ENCODE results near the gene KAZN.
A peak's percentile ranks its signal among the peaks of the same experiment; 100 is the strongest.

Gene KAZN

GRCh38 chr1:14591600-14591999, 6.9 kb upstream of the KAZN start:
- Histone ChIP-seq H3K4me2 (ENCODE audit: low read length) (no peak overlapping the region), H3K36me3 (ENCODE audit: insufficient read depth, low read length) (no peaks in the 10 kb centered on the region), H3K9ac (ENCODE audit: low read depth, low read length) (no peak overlapping the region), H3K4me1 (ENCODE audit: control insufficient read depth, insufficient read depth, low read length) (no peaks in the 10 kb centered on the region), H3K27me3 (ENCODE audit: control insufficient read depth, insufficient read depth, low read length) (peaks cover 2% of the 10 kb centered on the region), H3K4me3 (ENCODE audit: low read length) (no peak overlapping the region), H3K9me3 (replicated peaks; ENCODE audit: low read length) (no peaks in the 10 kb centered on the region)

DNA sequence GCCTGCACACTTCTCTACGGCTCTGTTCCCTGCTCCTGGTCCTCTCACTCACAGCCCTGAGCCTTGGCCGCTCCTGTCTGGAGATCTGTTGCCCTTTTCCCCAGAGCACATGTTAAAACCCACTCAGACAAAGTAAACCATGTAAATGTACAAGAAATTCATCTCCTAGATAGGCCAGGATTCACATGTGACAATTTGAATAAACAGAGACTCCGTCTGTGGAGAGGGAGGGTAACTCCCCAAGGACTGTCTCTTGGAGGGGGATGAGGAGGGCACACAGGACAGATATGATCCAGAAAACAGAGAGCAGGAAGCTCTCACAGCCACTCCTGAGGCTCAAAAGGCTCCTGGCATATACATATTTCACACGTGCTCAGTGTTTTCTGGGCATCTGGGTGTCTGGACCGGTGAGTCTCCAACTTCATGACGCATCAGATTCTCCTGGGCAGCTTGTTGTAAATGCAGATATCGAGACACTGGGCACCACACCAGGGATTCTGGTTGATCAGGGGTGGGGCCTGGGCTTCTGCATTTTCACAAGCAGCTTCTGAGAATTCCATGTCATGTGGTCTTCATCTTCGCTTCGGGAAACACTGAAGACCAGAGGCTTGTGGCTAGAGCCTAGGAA, 6.4 kb upstream of the KAZN start:
- no peaks in the 10 kb centered on the region for H3K4me1 ChIP-seq (ENCODE audit: control insufficient read depth, insufficient read depth, low read length)
- peaks cover 4% of the 10 kb centered on the region for H3K27me3 ChIP-seq (ENCODE audit: control insufficient read depth, insufficient read depth, low read length)
- no peaks in the 10 kb centered on the region for H3K9me3 ChIP-seq (replicated peaks; ENCODE audit: low read length)
- no peaks in the 10 kb centered on the region for H3K36me3 ChIP-seq (ENCODE audit: insufficient read depth, low read length)
- H3K4me2 ChIP-seq (ENCODE audit: low read length), result no peak overlapping the region
- no peak overlapping the region for H3K9ac ChIP-seq (ENCODE audit: low read depth, low read length)
- no peak overlapping the region for H3K4me3 ChIP-seq (ENCODE audit: low read length)

DNA sequence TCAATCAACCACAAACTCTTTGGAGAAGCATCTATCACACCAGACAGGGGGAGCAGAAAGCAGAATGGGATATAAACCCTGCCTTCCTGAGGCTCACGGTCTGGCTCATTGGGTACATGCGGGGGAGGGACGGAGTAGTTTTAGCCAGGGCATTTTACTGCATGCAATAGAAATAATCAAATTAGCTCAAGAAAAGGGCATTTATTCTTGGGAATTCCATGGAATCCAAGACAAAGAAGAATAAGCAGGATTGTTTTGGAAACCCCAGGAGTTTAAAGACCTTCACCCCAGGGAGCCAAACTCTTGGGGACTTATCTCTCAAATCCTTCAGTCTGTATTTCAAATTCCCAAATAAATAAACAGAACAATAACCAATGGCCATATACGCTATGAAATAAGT, 5.2 kb upstream of the KAZN start:
- peaks cover 16% of the 10 kb centered on the region for H3K27me3 ChIP-seq (ENCODE audit: control insufficient read depth, insufficient read depth, low read length)
- no peak overlapping the region for H3K9ac ChIP-seq (ENCODE audit: low read depth, low read length)
- no peak overlapping the region for H3K4me2 ChIP-seq (ENCODE audit: low read length)
- H3K4me1 ChIP-seq (ENCODE audit: control insufficient read depth, insufficient read depth, low read length), result no peaks in the 10 kb centered on the region
- H3K4me3 ChIP-seq (ENCODE audit: low read length), result no peak overlapping the region
- H3K9me3 ChIP-seq (replicated peaks; ENCODE audit: low read length), result no peaks in the 10 kb centered on the region
- no peaks in the 10 kb centered on the region for H3K36me3 ChIP-seq (ENCODE audit: insufficient read depth, low read length)

DNA sequence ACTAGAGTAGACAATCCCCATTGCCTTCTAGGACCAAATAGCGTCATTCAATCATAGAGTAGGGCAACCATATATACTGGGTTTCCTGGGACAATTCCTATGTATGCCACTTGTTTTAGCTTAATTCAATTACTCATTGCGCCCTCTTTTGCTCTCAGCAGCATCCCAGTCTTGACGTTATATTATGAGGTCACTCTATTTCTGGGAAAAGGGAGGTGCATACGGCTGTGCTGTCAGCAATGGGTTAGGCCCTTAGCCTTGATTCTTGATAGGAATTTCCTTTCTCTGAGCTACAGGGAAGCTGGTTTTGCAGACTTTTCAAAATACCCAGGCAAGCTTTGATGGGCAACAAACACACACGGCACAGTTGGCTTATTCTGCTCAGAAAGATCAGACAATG, 4.4 kb upstream of the KAZN start:
- peaks cover 18% of the 10 kb centered on the region for H3K27me3 ChIP-seq (ENCODE audit: control insufficient read depth, insufficient read depth, low read length)
- H3K4me1 ChIP-seq (ENCODE audit: control insufficient read depth, insufficient read depth, low read length), result no peaks in the 10 kb centered on the region
- H3K36me3 ChIP-seq (ENCODE audit: insufficient read depth, low read length), result no peaks in the 10 kb centered on the region
- H3K4me3 ChIP-seq (ENCODE audit: low read length), result no peak overlapping the region
- no peak overlapping the region for H3K4me2 ChIP-seq (ENCODE audit: low read length)
- H3K9ac ChIP-seq (ENCODE audit: low read depth, low read length), result no peak overlapping the region
- H3K9me3 ChIP-seq (replicated peaks; ENCODE audit: low read length), result no peaks in the 10 kb centered on the region

DNA sequence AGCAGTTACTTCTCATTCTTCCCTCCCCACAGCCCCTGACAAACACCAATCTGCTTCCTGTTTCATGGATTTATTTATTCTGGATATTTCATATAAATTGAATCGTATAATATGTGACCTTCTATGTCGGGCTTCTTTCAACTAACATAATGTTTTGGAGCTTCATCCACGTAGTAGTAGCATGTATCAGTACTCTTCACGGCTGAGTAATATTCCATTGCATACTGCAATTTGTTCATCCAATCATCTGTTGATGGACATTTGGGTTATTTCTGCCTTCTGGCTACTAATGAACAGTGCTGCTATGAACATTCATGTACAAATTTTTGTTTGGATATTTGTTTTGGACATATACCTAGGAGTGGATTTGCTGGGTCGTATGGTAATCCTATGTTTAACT, 1.9 kb upstream of the KAZN start:
- H3K4me1 ChIP-seq (ENCODE audit: control insufficient read depth, insufficient read depth, low read length), result no peaks in the 10 kb centered on the region
- no peak overlapping the region for H3K4me3 ChIP-seq (ENCODE audit: low read length)
- peaks cover 39% of the 10 kb centered on the region for H3K27me3 ChIP-seq (ENCODE audit: control insufficient read depth, insufficient read depth, low read length)
- no peaks in the 10 kb centered on the region for H3K9me3 ChIP-seq (replicated peaks; ENCODE audit: low read length)
- no peak overlapping the region for H3K4me2 ChIP-seq (ENCODE audit: low read length)
- H3K36me3 ChIP-seq (ENCODE audit: insufficient read depth, low read length), result no peaks in the 10 kb centered on the region
- no peak overlapping the region for H3K9ac ChIP-seq (ENCODE audit: low read depth, low read length)

- no peak overlapping the region for H3K9ac ChIP-seq (ENCODE audit: low read depth, low read length)
- no peaks in the 10 kb centered on the region for H3K4me1 ChIP-seq (ENCODE audit: control insufficient read depth, insufficient read depth, low read length)
- no peaks in the 10 kb centered on the region for H3K36me3 ChIP-seq (ENCODE audit: insufficient read depth, low read length)
- H3K27me3 ChIP-seq (ENCODE audit: control insufficient read depth, insufficient read depth, low read length), result peaks cover 42% of the 10 kb centered on the region
- no peak overlapping the region for H3K4me3 ChIP-seq (ENCODE audit: low read length)
- H3K9me3 ChIP-seq (replicated peaks; ENCODE audit: low read length), result no peaks in the 10 kb centered on the region
- peak overlapping the region; percentile 84 for H3K4me2 ChIP-seq (ENCODE audit: low read length)
These were observed 1.0 kb upstream of the KAZN start for GRCh38 chr1:14597343-14598006.

DNA sequence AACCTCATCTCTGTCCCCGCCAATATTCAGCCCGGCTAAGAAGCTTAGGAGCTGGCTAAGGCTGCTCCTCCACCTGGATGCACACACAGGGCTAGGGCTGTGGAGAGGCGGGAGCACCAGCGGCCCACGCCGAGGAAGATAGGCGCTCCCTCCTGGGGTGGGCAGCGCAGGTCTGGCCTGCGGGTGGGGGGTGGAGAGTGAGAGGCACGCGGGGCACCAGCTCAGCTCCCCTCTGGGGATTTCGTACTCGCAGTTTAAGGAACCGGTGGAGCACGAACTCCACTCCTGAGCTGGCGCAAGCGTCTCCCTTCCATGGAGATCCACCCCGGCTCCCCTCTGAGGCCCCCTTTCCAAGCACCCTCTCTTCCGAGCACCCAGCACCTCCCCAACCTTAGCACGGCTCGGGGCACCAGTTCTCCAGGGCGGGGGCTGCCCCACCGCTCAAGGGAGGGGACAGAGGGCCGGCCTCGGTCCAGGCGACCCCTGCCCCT, 433 bp upstream of the KAZN start:
- H3K4me1 ChIP-seq (ENCODE audit: control insufficient read depth, insufficient read depth, low read length), result no peaks in the 10 kb centered on the region
- H3K9me3 ChIP-seq (replicated peaks; ENCODE audit: low read length), result no peaks in the 10 kb centered on the region
- H3K36me3 ChIP-seq (ENCODE audit: insufficient read depth, low read length), result no peaks in the 10 kb centered on the region
- H3K9ac ChIP-seq (ENCODE audit: low read depth, low read length), result no peak overlapping the region
- H3K4me2 ChIP-seq (ENCODE audit: low read length), result peak overlapping the region; percentile 84
- peaks cover 44% of the 10 kb centered on the region for H3K27me3 ChIP-seq (ENCODE audit: control insufficient read depth, insufficient read depth, low read length)
- peak overlapping the region; percentile 64 for H3K4me3 ChIP-seq (ENCODE audit: low read length)

GRCh38 chr1:14599183-14599791, 802 bp downstream of the KAZN start:
- H3K4me3 ChIP-seq (ENCODE audit: low read length), result peak overlapping the region; percentile 64
- no peaks in the 10 kb centered on the region for H3K9me3 ChIP-seq (replicated peaks; ENCODE audit: low read length)
- H3K4me1 ChIP-seq (ENCODE audit: control insufficient read depth, insufficient read depth, low read length), result no peaks in the 10 kb centered on the region
- H3K9ac ChIP-seq (ENCODE audit: low read depth, low read length), result no peak overlapping the region
- H3K27me3 ChIP-seq (ENCODE audit: control insufficient read depth, insufficient read depth, low read length), result peaks cover 44% of the 10 kb centered on the region
- H3K4me2 ChIP-seq (ENCODE audit: low read length), result peak overlapping the region; percentile 84
- no peaks in the 10 kb centered on the region for H3K36me3 ChIP-seq (ENCODE audit: insufficient read depth, low read length)

GRCh38 chr1:14599800-14600199, 1.3 kb downstream of the KAZN start:
- Histone ChIP-seq H3K9me3 (replicated peaks; ENCODE audit: low read length) (no peaks in the 10 kb centered on the region), H3K4me2 (ENCODE audit: low read length) (peak overlapping the region; percentile 84), H3K36me3 (ENCODE audit: insufficient read depth, low read length) (no peaks in the 10 kb centered on the region), H3K4me1 (ENCODE audit: control insufficient read depth, insufficient read depth, low read length) (no peaks in the 10 kb centered on the region), H3K4me3 (ENCODE audit: low read length) (peak overlapping the region; percentile 64), H3K27me3 (ENCODE audit: control insufficient read depth, insufficient read depth, low read length) (peaks cover 44% of the 10 kb centered on the region), H3K9ac (ENCODE audit: low read depth, low read length) (no peak overlapping the region)

- H3K4me3 ChIP-seq (ENCODE audit: low read length), result no peak overlapping the region
- no peaks in the 10 kb centered on the region for H3K36me3 ChIP-seq (ENCODE audit: insufficient read depth, low read length)
- H3K4me2 ChIP-seq (ENCODE audit: low read length), result no peak overlapping the region
- H3K9ac ChIP-seq (ENCODE audit: low read depth, low read length), result no peak overlapping the region
- H3K4me1 ChIP-seq (ENCODE audit: control insufficient read depth, insufficient read depth, low read length), result no peaks in the 10 kb centered on the region
- H3K27me3 ChIP-seq (ENCODE audit: control insufficient read depth, insufficient read depth, low read length), result peaks cover 44% of the 10 kb centered on the region
- H3K9me3 ChIP-seq (replicated peaks; ENCODE audit: low read length), result no peaks in the 10 kb centered on the region
These were observed 2.1 kb downstream of the KAZN start for GRCh38 chr1:14600405-14601112.

GRCh38 chr1:14602136-14602535, 3.7 kb downstream of the KAZN start:
- H3K36me3 ChIP-seq (ENCODE audit: insufficient read depth, low read length), result no peaks in the 10 kb centered on the region
- peaks cover 40% of the 10 kb centered on the region for H3K27me3 ChIP-seq (ENCODE audit: control insufficient read depth, insufficient read depth, low read length)
- no peaks in the 10 kb centered on the region for H3K4me1 ChIP-seq (ENCODE audit: control insufficient read depth, insufficient read depth, low read length)
- no peaks in the 10 kb centered on the region for H3K9me3 ChIP-seq (replicated peaks; ENCODE audit: low read length)
- no peak overlapping the region for H3K4me2 ChIP-seq (ENCODE audit: low read length)
- H3K4me3 ChIP-seq (ENCODE audit: low read length), result no peak overlapping the region
- H3K9ac ChIP-seq (ENCODE audit: low read depth, low read length), result no peak overlapping the region

All from skeletal muscle satellite cell (primary cell).